HG03066 (cell line): Measurements from ENCODE around the gene ITGB1.
A peak's percentile ranks its signal among the peaks of the same experiment; 100 is the strongest.

Experiments
- ATAC-seq: cut with Tn5 transposase; IDR thresholded peaks from one replicate; pipeline ENCODE4 v1.9.1; 2021; ENCODE audit warnings: low read depth; ENCODE audit not compliant: unreplicated experiment

Gene ITGB1

GRCh38 chr10:32956365-32957197 is 1.4 kb downstream of the ITGB1 start:
- ATAC-seq: no peak

DNA sequence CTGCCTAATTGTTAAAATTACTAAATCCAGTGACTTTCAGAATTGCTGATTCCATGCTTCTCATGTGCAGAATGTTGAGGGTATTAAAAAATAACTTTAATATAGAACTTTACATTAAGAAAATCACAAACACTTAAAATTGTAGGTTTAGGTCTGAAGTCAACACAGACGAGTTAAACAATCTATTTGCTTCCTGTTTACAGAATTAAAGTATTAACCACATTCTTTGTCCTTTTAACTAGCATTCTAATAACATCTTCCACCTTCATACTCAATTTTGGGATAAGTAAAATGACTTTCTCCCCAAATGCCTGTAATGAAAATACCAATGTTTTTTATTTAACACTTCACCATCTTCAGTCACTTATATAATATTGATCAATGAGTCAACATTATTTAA is 2.2 kb downstream of the ITGB1 start:
- no peak for ATAC-seq

DNA sequence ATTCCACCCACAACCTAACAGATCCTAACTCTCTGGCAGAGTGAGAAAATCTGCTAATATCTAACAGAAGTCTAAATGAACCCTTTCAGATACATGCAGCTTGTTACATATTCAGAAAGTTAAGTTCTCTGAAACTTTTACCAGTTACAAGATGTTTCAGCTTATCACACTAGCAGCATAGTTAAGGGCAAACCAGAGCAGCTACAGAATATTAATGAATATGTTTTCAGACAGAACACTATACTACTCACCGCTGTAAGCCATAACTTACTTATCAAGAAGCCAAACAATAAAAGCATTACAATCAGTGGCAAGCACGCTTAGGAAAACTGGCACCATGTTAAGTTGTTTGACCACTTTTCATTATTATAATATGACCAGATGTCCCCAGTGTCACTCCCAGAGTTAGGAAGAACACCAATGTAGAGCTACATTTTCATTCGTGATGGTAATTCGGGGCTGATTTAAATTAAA is 2.7 kb downstream of the ITGB1 start:
- no peak for ATAC-seq

DNA sequence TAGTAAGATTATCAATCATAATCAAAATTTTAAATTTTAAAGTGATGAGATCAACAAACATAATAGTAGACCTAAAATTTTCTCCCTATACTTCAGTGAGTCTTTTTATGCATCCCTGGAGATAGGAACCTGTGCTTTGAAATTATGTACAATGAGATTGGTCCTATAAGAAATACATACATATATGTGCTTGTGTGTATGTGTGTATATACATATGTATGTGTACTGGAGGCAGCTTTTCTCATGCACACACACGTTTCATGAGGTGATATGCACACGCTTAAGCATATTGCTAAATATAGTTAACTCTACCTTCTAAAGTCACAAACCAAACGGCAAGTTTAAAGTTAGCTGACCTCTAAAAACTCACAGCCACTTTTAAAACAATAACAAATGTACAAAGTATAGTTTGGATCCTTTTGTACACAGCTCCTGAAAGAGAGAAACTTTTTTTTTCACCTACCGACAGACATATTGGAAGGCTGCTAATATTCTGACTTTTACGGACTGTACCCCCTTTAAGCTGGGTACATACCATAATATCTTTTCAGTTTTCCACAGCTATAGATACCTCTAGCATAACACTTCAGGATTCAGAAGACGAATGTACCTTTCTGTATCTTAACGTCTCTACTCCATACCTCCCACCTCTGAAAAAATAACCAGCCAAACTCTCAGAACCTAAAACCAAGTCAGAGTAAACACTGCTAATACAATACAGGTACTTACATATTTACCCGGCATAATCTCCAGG is 3.3 kb downstream of the ITGB1 start:
- ATAC-seq: no peak

- ATAC-seq: no peak
Measured at GRCh38 chr10:32954080-32954479, 4.0 kb downstream of the ITGB1 start.

GRCh38 chr10:32953277-32953927 is 4.6 kb downstream of the ITGB1 start:
- ATAC-seq: no peak

GRCh38 chr10:32952541-32953276 is 5.3 kb downstream of the ITGB1 start:
- no peak for ATAC-seq

DNA sequence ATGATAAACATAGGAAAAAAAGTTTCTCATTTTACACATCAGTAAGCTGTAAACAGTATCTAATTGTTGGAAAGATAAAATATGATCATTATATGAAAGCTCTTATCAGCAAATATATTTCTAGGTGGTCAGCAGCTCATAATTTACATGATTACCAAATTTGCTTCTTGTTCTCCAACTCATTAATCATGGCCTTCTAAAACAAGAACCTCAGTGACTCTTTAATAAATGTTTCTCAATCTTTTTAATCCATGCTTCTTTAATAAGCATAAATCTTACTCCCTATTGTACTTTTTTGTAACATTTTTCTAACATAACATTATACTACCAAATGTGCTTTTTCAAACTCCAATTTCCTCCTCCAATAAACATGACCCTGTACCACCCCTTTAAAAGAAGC is 5.9 kb downstream of the ITGB1 start:
- no peak for ATAC-seq

- ATAC-seq: no peak
Measured at GRCh38 chr10:32951111-32951510, 6.9 kb downstream of the ITGB1 start.

DNA sequence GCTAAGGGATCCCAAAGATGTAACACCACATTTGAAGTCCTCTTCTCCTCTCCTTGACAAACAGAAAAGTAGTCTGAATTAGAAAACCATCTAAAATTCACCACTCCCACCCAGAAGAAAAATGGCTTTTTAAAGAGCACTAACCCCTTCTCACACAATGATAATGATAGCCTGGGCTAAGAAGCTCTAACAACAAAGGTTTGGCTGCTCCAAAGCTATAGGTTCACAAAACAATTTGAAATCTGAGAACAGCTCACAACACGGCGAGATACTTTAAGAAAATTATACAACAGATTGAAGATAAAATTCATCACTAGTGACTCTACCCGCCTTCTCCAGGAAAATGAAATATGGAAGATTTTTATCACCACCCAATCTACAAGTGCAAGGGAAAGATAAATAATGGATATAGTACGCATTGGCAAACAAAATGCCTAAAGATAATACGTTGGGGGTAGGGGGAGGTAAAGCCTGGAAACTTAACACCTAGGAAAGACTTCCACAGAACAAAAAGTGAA is 7.4 kb downstream of the ITGB1 start:
- ATAC-seq: no peak

GRCh38 chr10:32949221-32949678 is 8.8 kb downstream of the ITGB1 start:
- ATAC-seq: no peak

DNA sequence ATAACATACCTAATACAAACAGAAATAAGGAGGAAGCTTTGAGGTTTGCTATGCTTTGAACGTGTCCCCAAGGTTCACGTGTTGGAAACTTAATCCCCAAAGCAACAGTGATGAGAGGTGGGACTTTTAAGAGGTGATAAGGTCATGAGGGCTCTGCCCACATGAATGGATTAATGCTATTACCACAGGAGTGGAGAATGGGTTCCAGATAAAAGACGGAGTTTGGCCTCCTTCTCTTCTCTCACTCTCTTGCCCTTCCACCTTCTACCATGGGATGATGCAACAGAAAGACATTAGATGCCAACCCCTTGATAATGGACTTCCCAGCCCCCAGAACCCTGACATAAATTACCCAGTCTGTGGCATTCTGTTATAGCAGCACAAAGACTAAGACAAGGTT is 9.6 kb downstream of the ITGB1 start:
- ATAC-seq: no peak

GRCh38 chr10:32947586-32947985 is 10.4 kb downstream of the ITGB1 start:
- ATAC-seq: no peak

- ATAC-seq: no peak
Measured at GRCh38 chr10:32946108-32946507, 11.9 kb downstream of the ITGB1 start.

- no peak for ATAC-seq
Measured at GRCh38 chr10:32943854-32944661, 14.0 kb downstream of the ITGB1 start.

DNA sequence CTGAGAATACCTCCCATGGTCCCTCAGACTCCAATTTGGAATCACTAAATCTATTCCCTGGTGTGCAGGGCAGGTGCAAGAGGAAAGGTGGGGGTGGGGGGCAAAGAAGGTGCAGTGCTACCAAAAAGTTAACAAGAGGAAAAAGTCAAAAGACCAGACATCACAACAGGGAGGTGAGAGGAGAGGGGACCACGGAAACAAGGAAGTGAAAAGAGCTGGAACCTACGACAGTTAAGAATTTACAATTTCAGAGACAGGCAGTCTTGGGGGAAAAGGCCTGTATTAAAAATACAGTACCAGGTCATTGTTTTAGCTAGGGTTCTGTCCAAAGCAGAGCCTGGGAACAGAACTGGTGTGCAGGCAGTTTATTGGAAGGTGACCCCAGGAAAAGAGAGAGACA is 14.6 kb downstream of the ITGB1 start:
- peak; percentile 59 for ATAC-seq

DNA sequence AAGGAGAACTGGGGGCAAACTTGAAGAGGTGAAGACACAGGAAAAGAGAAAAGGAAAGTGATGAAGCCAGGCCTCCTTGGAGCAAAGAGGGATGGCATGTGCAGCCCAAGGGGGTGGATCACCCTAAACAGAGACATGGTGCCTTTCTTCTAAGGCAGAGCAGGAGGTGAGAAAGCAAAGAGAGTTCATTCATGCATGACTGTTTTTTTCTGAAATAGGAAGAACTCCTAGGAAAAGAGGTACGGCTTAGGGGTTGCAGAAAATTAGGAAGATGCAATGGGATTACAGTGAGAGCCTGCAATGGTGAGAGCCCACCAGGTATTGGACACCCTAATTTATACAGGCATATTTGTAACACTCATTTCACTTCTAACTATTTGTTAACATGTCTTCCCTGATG is 15.9 kb downstream of the ITGB1 start:
- no peak for ATAC-seq

DNA sequence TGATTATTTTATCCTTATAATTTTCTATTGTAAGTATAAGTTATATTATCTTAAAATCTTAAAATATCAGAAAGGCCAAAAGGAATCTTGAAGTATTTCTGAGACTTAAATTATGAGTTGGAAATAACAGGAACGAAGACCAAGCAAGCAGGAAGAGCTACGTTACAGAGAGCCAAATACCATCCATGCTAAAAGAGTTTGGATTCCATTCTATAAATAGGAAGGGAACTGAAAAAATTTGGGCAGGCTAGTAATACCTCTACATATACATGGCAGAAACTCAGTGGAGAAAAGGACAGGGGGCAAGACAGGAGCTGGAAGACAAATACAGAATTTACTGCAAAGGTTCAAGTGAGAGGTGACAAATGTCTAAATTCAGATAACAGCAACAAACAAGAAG is 16.7 kb downstream of the ITGB1 start:
- no peak for ATAC-seq
